Measurements from ENCODE around the gene MDK. TPM values are rescaled to one million over a fixed set of nuclear protein-coding genes. Genes with fewer than 3 reads are reported as not detected.

MDK gene
- total and polyA plus RNA-seq, 10 donors = 16.2 to 52.8 (median 27.4) TPM

DNA sequence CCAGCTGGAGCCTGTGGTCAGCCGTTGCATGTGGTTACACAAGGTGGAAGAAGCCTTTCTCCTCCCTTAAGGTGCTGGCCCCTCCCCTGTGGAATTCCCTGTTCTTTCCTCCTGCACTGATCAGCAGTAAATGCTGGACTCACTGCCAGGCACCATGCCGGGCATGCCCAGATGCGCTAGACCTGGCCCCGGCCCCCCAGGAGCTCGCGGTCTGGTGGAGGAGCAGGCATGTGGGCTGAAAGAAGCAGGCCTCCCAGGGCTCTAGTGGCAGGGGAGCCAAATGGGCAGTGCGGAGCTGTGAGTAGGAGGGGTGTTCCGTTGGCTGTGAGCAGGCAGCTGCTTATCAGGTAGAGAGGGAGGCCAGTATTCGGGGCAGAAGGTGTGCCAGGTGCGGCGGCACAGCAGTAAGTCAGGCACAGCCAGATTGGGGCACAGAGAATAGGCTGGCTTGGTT, 24.0 kb upstream of the MDK start:
- TF ChIP-seq POLR2A (IDR thresholded peaks at IDR 0.05) = no peak
- peak in 1 of 3 donors; percentile 52 for TF ChIP-seq POLR2AphosphoS5 (IDR thresholded peaks at IDR 0.05)
- Histone ChIP-seq H3K4me1 (peaks cover 32 to 100% (median 67%) of the 10 kb centered on the region in 6 donors), H3K9me3 (no peaks in the 10 kb centered on the region), H3K4me3 (no peak overlapping the region), H3K27ac (peak overlapping the region in 5 of 8 donors; percentile 34 to 78 (median 49)), H3K27me3 (replicated peaks in 1 of 7) (no peaks in the 10 kb centered on the region), H3K36me3 (peaks cover 0 to 30% (median 7%) of the 10 kb centered on the region in 6 donors)
- intact Hi-C loops (cut with DNase I; ENCODE audit: low total_unique reads) = no loop called here
- WGBS, 5 donors = 62 to 80% (median 72%) methylated on average over 8 to 11 of the region's 11 CpGs
- DNase-seq = peak; percentile 82

- DNase-seq = no peak
- peak overlapping the region in 3 of 8 donors; percentile 15 to 93 (median 90) for H3K27ac ChIP-seq
- no peaks in the 10 kb centered on the region for H3K27me3 ChIP-seq (replicated peaks in 1 of 7)
- 73 to 91% (median 85%) methylated on average over 1 of the region's 1 CpG for WGBS, 5 donors
- TF ChIP-seq, protein P1, sequence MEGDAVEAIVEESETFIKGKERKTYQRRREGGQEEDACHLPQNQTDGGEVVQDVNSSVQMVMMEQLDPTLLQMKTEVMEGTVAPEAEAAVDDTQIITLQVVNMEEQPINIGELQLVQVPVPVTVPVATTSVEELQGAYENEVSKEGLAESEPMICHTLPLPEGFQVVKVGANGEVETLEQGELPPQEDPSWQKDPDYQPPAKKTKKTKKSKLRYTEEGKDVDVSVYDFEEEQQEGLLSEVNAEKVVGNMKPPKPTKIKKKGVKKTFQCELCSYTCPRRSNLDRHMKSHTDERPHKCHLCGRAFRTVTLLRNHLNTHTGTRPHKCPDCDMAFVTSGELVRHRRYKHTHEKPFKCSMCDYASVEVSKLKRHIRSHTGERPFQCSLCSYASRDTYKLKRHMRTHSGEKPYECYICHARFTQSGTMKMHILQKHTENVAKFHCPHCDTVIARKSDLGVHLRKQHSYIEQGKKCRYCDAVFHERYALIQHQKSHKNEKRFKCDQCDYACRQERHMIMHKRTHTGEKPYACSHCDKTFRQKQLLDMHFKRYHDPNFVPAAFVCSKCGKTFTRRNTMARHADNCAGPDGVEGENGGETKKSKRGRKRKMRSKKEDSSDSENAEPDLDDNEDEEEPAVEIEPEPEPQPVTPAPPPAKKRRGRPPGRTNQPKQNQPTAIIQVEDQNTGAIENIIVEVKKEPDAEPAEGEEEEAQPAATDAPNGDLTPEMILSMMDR (IDR thresholded peaks at IDR 0.05 in 8 of 11, conservative IDR thresholded peaks at IDR 0.05 in 3 of 11) = no peak
- intact Hi-C loops (cut with DNase I; ENCODE audit: low total_unique reads) = no loop called here
- H3K36me3 ChIP-seq = peaks cover 0 to 30% (median 7%) of the 10 kb centered on the region in 6 donors
- peaks cover 39 to 100% (median 69%) of the 10 kb centered on the region in 6 donors for H3K4me1 ChIP-seq
- H3K4me3 ChIP-seq = no peak overlapping the region
- no peaks in the 10 kb centered on the region for H3K9me3 ChIP-seq
Observed at GRCh38 chr11:46359953-46360352, 21.5 kb upstream of the MDK start.

- DNase-seq = no peak
- H3K27ac ChIP-seq = peak overlapping the region; percentile 77 to 94 (median 90)
- H3K4me1 ChIP-seq = peaks cover 39 to 100% (median 69%) of the 10 kb centered on the region in 6 donors
- TF ChIP-seq, protein P1 (IDR thresholded peaks at IDR 0.05 in 8 of 11, conservative IDR thresholded peaks at IDR 0.05 in 3 of 11) = no peak
- no peak for TF ChIP-seq POLR2A (IDR thresholded peaks at IDR 0.05)
- TF ChIP-seq POLR2AphosphoS5 (IDR thresholded peaks at IDR 0.05) = no peak
- H3K4me3 ChIP-seq = peak overlapping the region in 7 of 8 donors; percentile 23 to 68 (median 34)
- H3K27me3 ChIP-seq (replicated peaks in 1 of 7) = no peaks in the 10 kb centered on the region
- no peaks in the 10 kb centered on the region for H3K9me3 ChIP-seq
- peaks cover 0 to 34% (median 7%) of the 10 kb centered on the region in 6 donors for H3K36me3 ChIP-seq
- intact Hi-C loops (cut with DNase I; ENCODE audit: low total_unique reads) = no loop called here
- WGBS, 5 donors = 22 to 33% (median 26%) methylated on average over 6 to 7 of the region's 7 CpGs
Observed at GRCh38 chr11:46360878-46361277, 20.6 kb upstream of the MDK start.

DNA sequence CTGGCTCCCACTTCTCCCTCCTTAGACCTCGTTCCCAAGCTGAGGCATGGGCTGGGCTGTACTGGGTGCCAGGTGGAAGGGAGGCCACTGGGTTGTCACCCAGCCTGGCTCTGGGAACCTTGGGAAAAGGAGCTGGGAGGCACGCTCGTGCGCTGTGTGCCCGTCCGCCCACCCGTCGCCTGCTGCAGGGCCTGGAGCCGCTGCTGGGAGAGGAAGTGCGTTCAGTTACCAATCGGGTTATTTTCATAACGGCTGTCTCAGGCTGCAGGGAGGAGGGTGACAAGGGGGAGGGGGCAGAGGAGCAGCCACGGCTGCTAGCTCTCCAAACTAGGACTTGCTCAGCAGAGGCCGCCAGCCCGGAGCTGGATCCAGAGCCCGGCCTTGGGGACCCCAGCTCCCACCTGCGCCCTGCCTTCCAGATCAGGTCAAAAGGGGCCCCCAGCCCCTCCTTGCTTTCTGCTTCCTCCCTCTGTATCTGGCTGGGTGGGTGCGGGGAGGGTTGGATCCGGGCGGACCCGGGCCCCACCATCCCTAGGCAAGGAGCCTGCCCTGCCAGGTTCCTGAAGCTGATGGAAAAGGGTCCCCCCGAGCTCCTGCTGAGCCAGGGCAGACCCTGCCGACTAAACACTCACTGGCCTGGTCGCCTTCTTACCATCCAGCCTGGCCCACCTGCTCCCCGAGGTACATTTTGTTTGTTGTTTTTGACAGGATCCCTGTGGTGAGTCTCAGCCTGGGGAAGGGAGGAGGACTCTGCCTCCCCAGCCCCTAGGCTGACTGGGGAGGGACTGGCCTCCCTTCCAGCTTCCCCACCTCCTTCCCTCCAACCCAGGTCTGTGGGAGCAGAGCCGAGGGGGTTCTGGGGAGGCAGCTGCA, 19.9 kb upstream of the MDK start:
- peak overlapping the region; percentile 77 to 94 (median 90) for H3K27ac ChIP-seq
- DNase-seq = peak; percentile 93
- peaks cover 0 to 34% (median under 1%) of the 10 kb centered on the region in 6 donors for H3K36me3 ChIP-seq
- H3K27me3 ChIP-seq (replicated peaks in 1 of 7) = no peaks in the 10 kb centered on the region
- TF ChIP-seq, protein P1 (IDR thresholded peaks at IDR 0.05 in 8 of 11, conservative IDR thresholded peaks at IDR 0.05 in 3 of 11) = no peak
- TF ChIP-seq POLR2A (IDR thresholded peaks at IDR 0.05) = no peak
- TF ChIP-seq POLR2AphosphoS5 (IDR thresholded peaks at IDR 0.05) = peak; percentile 78 to 87 (median 87)
- H3K9me3 ChIP-seq = no peaks in the 10 kb centered on the region
- H3K4me1 ChIP-seq = peaks cover 39 to 100% (median 69%) of the 10 kb centered on the region in 6 donors
- 3 to 7% (median 4%) methylated on average over 18 to 26 of the region's 26 CpGs for WGBS, 5 donors
- peak overlapping the region; percentile 23 to 68 (median 36) for H3K4me3 ChIP-seq
- intact Hi-C loops (cut with DNase I; ENCODE audit: low total_unique reads) = no loop called here
